Neural cell (in vitro differentiated cells): Measurements from ENCODE around the gene OPRL1. TPM values are rescaled to one million over a fixed set of nuclear protein-coding genes. Genes with fewer than 3 reads are reported as not detected.

ENCODE experiments used
- H2AFZ ChIP-seq: fragments of 200-600, 300-800 bp; sonication (generic), shearing (Covaris generic); 2 replicates; pipeline ENCODE4 v1.6.0; 2014; ENCODE audit warnings: low read depth, mild to moderate bottlenecking, antibody characterized with exemption, low read length, moderate library complexity
- H3F3A ChIP-seq: fragments of 200-600 bp; shearing (Covaris generic); 2 replicates; pipeline ENCODE4 v1.6.1; 2016; ENCODE audit warnings: mild to moderate bottlenecking, moderate library complexity, mixed read lengths, antibody characterized with exemption, low read length; ENCODE audit not compliant: insufficient read depth, poor library complexity, severe bottlenecking
- H3K27ac ChIP-seq: fragments of 200-600, 300-800 bp; sonication (generic), shearing (Covaris generic); 2 replicates; pipeline ENCODE4 v1.5.1; 2014; ENCODE audit warnings: mild to moderate bottlenecking, low read length, moderate library complexity
- H3K27me3 ChIP-seq: fragments of 300-800, 200-600 bp; sonication (generic), shearing (Covaris generic); 2 replicates; pipeline ENCODE4 v1.6.0; 2014; ENCODE audit warnings: mild to moderate bottlenecking, low read depth, low read length, moderate library complexity; ENCODE audit not compliant: insufficient read depth
- H3K36me3 ChIP-seq: fragments of 300-800, 200-600 bp; sonication (generic), shearing (Covaris generic); 2 replicates; pipeline ENCODE4 v1.5.1; 2014; ENCODE audit warnings: mild to moderate bottlenecking, antibody characterized with exemption, low read length, moderate library complexity; ENCODE audit not compliant: insufficient read depth
- H3K4me2 ChIP-seq: fragments of 300-800, 200-600 bp; sonication (generic), shearing (Covaris generic); 2 replicates; pipeline ENCODE4 v1.6.0; 2014; ENCODE audit warnings: mild to moderate bottlenecking, low read length
- H3K4me3 ChIP-seq: fragments of 300-800, 200-600 bp; sonication (generic), shearing (Covaris generic); 2 replicates; pipeline ENCODE4 v1.5.1; 2014; ENCODE audit warnings: mild to moderate bottlenecking, low read length, moderate library complexity
- H3K79me2 ChIP-seq: fragments of 200-600 bp; shearing (Covaris generic); replicated peaks from 2 replicates; pipeline ENCODE4 v1.6.0; 2014; ENCODE audit warnings: mild to moderate bottlenecking, low read length, moderate library complexity; ENCODE audit not compliant: insufficient read depth
- H3K9ac ChIP-seq: fragments of 300-800, 200-600 bp; sonication (generic), shearing (Covaris generic); 2 replicates; pipeline ENCODE4 v1.6.1; 2016; ENCODE audit warnings: mild to moderate bottlenecking, low read length, mixed read lengths
- H3K9me2 ChIP-seq: fragments of 200-600 bp; shearing (Covaris generic); 2 replicates; pipeline ENCODE4 v1.6.1; 2016; ENCODE audit warnings: mild to moderate bottlenecking, low read length, mixed read lengths; ENCODE audit not compliant: insufficient read depth
- H3K9me3 ChIP-seq: fragments of 200-600, 300-800 bp; sonication (generic), shearing (Covaris generic); 2 replicates; pipeline ENCODE4 v1.6.1; 2016; ENCODE audit warnings: mild to moderate bottlenecking, mixed run types, low read length, moderate library complexity, mixed read lengths
- H4K20me1 ChIP-seq: fragments of 200-600 bp; shearing (Covaris generic); 2 replicates; pipeline ENCODE4 v1.6.1; 2016; ENCODE audit warnings: mild to moderate bottlenecking, mixed run types; ENCODE audit not compliant: insufficient read depth
- CTCF ChIP-seq: fragments of 450-650 bp; IDR thresholded peaks from 2 replicates; pipeline ENCODE4 v1.5.1; 2014; ENCODE audit warnings: antibody characterized with exemption, mild to moderate bottlenecking, moderate library complexity; ENCODE audit not compliant: poor library complexity, severe bottlenecking
- EP300 ChIP-seq: fragments of 450-650 bp; conservative IDR thresholded peaks from 2 replicates; pipeline ENCODE4 v1.6.1; 2014; ENCODE audit warnings: antibody characterized with exemption, mild to moderate bottlenecking, moderate library complexity; ENCODE audit not compliant: poor library complexity, severe bottlenecking
- EZH2 ChIP-seq: fragments of 200-600, 300-800 bp; shearing (Covaris generic), sonication (generic); IDR thresholded peaks from 2 replicates; pipeline ENCODE4 v1.6.1; 2014; ENCODE audit warnings: antibody characterized with exemption, low read length, borderline replicate concordance, mild to moderate bottlenecking; ENCODE audit not compliant: insufficient read depth, poor library complexity, severe bottlenecking
- MXI1 ChIP-seq: fragments of 450-650 bp; conservative IDR thresholded peaks from 2 replicates; pipeline ENCODE4 v1.6.1; 2014; ENCODE audit warnings: antibody characterized with exemption, mild to moderate bottlenecking; ENCODE audit not compliant: poor library complexity, severe bottlenecking
- POLR2AphosphoS5 ChIP-seq: IDR thresholded peaks from 2 replicates; pipeline ENCODE4 v1.6.1; 2012
- RAD21 ChIP-seq: fragments of 450-650 bp; conservative IDR thresholded peaks from 2 replicates; pipeline ENCODE4 v1.6.1; 2014; ENCODE audit warnings: antibody characterized with exemption, mild to moderate bottlenecking, moderate library complexity
- REST ChIP-seq: IDR thresholded peaks from 2 replicates; pipeline ENCODE4 v1.6.1; 2012; ENCODE audit warnings: borderline replicate concordance
- SMC3 ChIP-seq: fragments of 450-650 bp; conservative IDR thresholded peaks from 2 replicates; pipeline ENCODE4 v1.6.1; 2014; ENCODE audit warnings: antibody characterized with exemption, mild to moderate bottlenecking, moderate library complexity; ENCODE audit not compliant: poor library complexity
- TAF1 ChIP-seq: IDR thresholded peaks from 2 replicates; pipeline ENCODE4 v1.6.1; 2012; ENCODE audit warnings: low read depth
- polyA plus RNA-seq: library from polyadenylated mRNA; depleted of rRNA; stranded (reverse); fragments of >200 nt; gene quantifications from 2 replicates; pipeline ENCODE4 v1.2.3, GENCODE V29; 2014

Gene OPRL1
- polyA plus RNA-seq, 1 donor from 2014 or later, result 18.3 TPM

GRCh38 chr20:64049878-64050260, 30.0 kb upstream of the OPRL1 start:
- Histone ChIP-seq H3K4me2 (no peak overlapping the region), H3K79me2 (no peaks in the 10 kb centered on the region), H3K27me3 (peaks cover 69% of the 10 kb centered on the region), H3K27ac (no peak overlapping the region), H3K9me3 (no peaks in the 10 kb centered on the region), H3K9me2 (no peaks in the 10 kb centered on the region), H4K20me1 (no peaks in the 10 kb centered on the region), H3F3A (no peaks in the 10 kb centered on the region), H3K36me3 (no peaks in the 10 kb centered on the region), H2AFZ (no peak overlapping the region), H3K4me3 (peak overlapping the region; percentile 39), H3K9ac (no peak overlapping the region)
- TF ChIP-seq EP300, result no peak

GRCh38 chr20:64050261-64051032, 29.4 kb upstream of the OPRL1 start:
- Histone ChIP-seq H3F3A (no peaks in the 10 kb centered on the region), H3K9ac (no peak overlapping the region), H3K27me3 (peaks cover 63% of the 10 kb centered on the region), H3K36me3 (no peaks in the 10 kb centered on the region), H3K79me2 (no peaks in the 10 kb centered on the region), H3K9me3 (no peaks in the 10 kb centered on the region), H3K4me2 (no peak overlapping the region), H2AFZ (no peak overlapping the region), H4K20me1 (no peaks in the 10 kb centered on the region), H3K4me3 (no peak overlapping the region), H3K27ac (no peak overlapping the region), H3K9me2 (no peaks in the 10 kb centered on the region)
- TF ChIP-seq MXI1 (no peak), SMC3 (no peak), TAF1 (no peak), REST (no peak), EP300 (no peak), EZH2 (no peak), CTCF (no peak), RAD21 (no peak), POLR2AphosphoS5 (no peak)
